WTC11 (cell line): Measurements from ENCODE around the gene PRPF31. TPM values are rescaled to one million over a fixed set of nuclear protein-coding genes. Genes with fewer than 3 reads are reported as not detected.

Experiments
- ATAC-seq: fragments of 200-7000 bp; cut with Tn5 transposase; 2 replicates; pipeline ENCODE4 v1.10.0; 2021; ENCODE audit warnings: mild to moderate bottlenecking, moderate library complexity
- CTCF ChIA-PET: fragments of 300-600 bp; sonication (Branson Sonifier 250); formaldehyde crosslinking; loops from one replicate; lab custom pipeline; 2021; ENCODE audit warnings: antibody characterized with exemption; lab: Charles Lee
- POLR2A ChIA-PET: fragments of 350-600 bp; sonication (Branson Sonifier 250); formaldehyde crosslinking; loops from one replicate; lab custom pipeline; 2021; ENCODE audit warnings: antibody characterized with exemption; lab: Charles Lee
- DNase-seq: peaks from one replicate; pipeline ENCODE4 v3.0.0; 2021; ENCODE audit warnings: low spot score
- H3K27ac Mint-ChIP-seq: 2 replicates; pipeline ENCODE4 v1.8.0; 2021; ENCODE audit warnings: mixed read lengths
- H3K27me3 Mint-ChIP-seq: 2 replicates; pipeline ENCODE4 v1.8.0; 2021; ENCODE audit warnings: low read depth, mild to moderate bottlenecking, moderate library complexity, mixed read lengths
- H3K36me3 Mint-ChIP-seq: 2 replicates; pipeline ENCODE4 v1.8.0; 2021; ENCODE audit warnings: mixed read lengths
- H3K4me1 Mint-ChIP-seq: 2 replicates; pipeline ENCODE4 v1.8.0; 2022; ENCODE audit warnings: mixed read lengths
- H3K4me3 Mint-ChIP-seq: 2 replicates; pipeline ENCODE4 v1.8.0; 2021; ENCODE audit warnings: mild to moderate bottlenecking, moderate library complexity, mixed read lengths
- H3K9me3 Mint-ChIP-seq: 2 replicates; pipeline ENCODE4 v1.8.0; 2021; ENCODE audit warnings: mixed read lengths
- ATF2 ChIP-seq: sonication (generic); formaldehyde crosslinking; IDR thresholded peaks from 2 replicates; pipeline ENCODE4 v1.8.1; 2022; ENCODE audit warnings: low read depth, missing genetic modification reagents, borderline replicate concordance
- ATF6 ChIP-seq: sonication (generic); formaldehyde crosslinking; IDR thresholded peaks from 2 replicates; pipeline ENCODE4 v1.8.1; 2023; ENCODE audit warnings: mild to moderate bottlenecking, missing genetic modification reagents
- CBFB ChIP-seq: sonication (generic); formaldehyde crosslinking; IDR thresholded peaks from 2 replicates; pipeline ENCODE4 v1.8.1; 2022; ENCODE audit warnings: mild to moderate bottlenecking, low read depth, missing genetic modification reagents
- CDX4 ChIP-seq: fragments of 250-450 bp; sonication (Bioruptor Pico); IDR thresholded peaks from 2 replicates; pipeline ENCODE4 v1.9.0; 2021; ENCODE audit warnings: moderate library complexity, mild to moderate bottlenecking, inconsistent platforms, borderline replicate concordance
- E2F1 ChIP-seq: sonication (generic); formaldehyde crosslinking; IDR thresholded peaks from 2 replicates; pipeline ENCODE4 v1.8.0; 2022; ENCODE audit warnings: mild to moderate bottlenecking, missing genetic modification reagents
- ETV6 ChIP-seq: sonication (generic); formaldehyde crosslinking; IDR thresholded peaks from 2 replicates; pipeline ENCODE4 v1.8.1; 2022; ENCODE audit warnings: mild to moderate bottlenecking, missing genetic modification reagents
- FOXK1 ChIP-seq: sonication (generic); formaldehyde crosslinking; IDR thresholded peaks from 2 replicates; pipeline ENCODE4 v1.8.0; 2022; ENCODE audit warnings: mild to moderate bottlenecking, moderate library complexity, missing genetic modification reagents
- FOXP1 ChIP-seq: sonication (generic); formaldehyde crosslinking; IDR thresholded peaks from 2 replicates; pipeline ENCODE4 v1.8.0; 2022; ENCODE audit warnings: missing genetic modification reagents, mild to moderate bottlenecking, moderate library complexity, borderline replicate concordance
- GRHL2 ChIP-seq: fragments of 250-450 bp; sonication (Bioruptor Pico); IDR thresholded peaks from 2 replicates; pipeline ENCODE4 v1.8.0; 2022; ENCODE audit warnings: mild to moderate bottlenecking, moderate library complexity; ENCODE audit not compliant: insufficient replicate concordance, severe bottlenecking
- JAZF1 ChIP-seq: fragments of 250-450 bp; sonication (Bioruptor Pico); IDR thresholded peaks from 2 replicates; pipeline ENCODE4 v1.9.0; 2021; ENCODE audit warnings: moderate library complexity, mild to moderate bottlenecking, inconsistent platforms
- NR1H2 ChIP-seq: sonication (generic); formaldehyde crosslinking; IDR thresholded peaks from 2 replicates; pipeline ENCODE4 v1.9.0; 2021; ENCODE audit warnings: mild to moderate bottlenecking, moderate library complexity, missing genetic modification reagents
- PREB ChIP-seq: sonication (generic); formaldehyde crosslinking; IDR thresholded peaks from 2 replicates; pipeline ENCODE4 v1.8.1; 2022; ENCODE audit warnings: mild to moderate bottlenecking, missing genetic modification reagents, moderate library complexity, borderline replicate concordance
- PRRX2 ChIP-seq: fragments of 250-450 bp; sonication (Bioruptor Pico); IDR thresholded peaks from 2 replicates; pipeline ENCODE4 v1.8.0; 2021; ENCODE audit warnings: mild to moderate bottlenecking
- TCF7 ChIP-seq: sonication (generic); formaldehyde crosslinking; IDR thresholded peaks from 2 replicates; pipeline ENCODE4 v1.8.0; 2022; ENCODE audit warnings: mild to moderate bottlenecking, low read depth, missing genetic modification reagents, moderate library complexity
- TEAD4 ChIP-seq: sonication (generic); formaldehyde crosslinking; IDR thresholded peaks from 2 replicates; pipeline ENCODE4 v1.8.0; 2022; ENCODE audit warnings: mild to moderate bottlenecking, missing genetic modification reagents
- USF2 ChIP-seq: sonication (generic); formaldehyde crosslinking; IDR thresholded peaks from 2 replicates; pipeline ENCODE4 v1.8.1; 2023; ENCODE audit warnings: mild to moderate bottlenecking, missing genetic modification reagents, moderate library complexity
- ZNF317 ChIP-seq: sonication (generic); formaldehyde crosslinking; IDR thresholded peaks from 2 replicates; pipeline ENCODE4 v1.8.1; 2023; ENCODE audit warnings: low read depth, mild to moderate bottlenecking, moderate library complexity, missing genetic modification reagents, borderline replicate concordance
- ZNF423 ChIP-seq: fragments of 250-450 bp; sonication (Bioruptor Pico); IDR thresholded peaks from 2 replicates; pipeline ENCODE4 v2.1.2; 2022; ENCODE audit warnings: mild to moderate bottlenecking, moderate library complexity
- ZSCAN18 ChIP-seq: fragments of 250-450 bp; sonication (Bioruptor Pico); IDR thresholded peaks from 2 replicates; pipeline ENCODE4 v2.1.2; 2022; ENCODE audit warnings: mild to moderate bottlenecking, moderate library complexity
- total RNA-seq: library from RNA; stranded (reverse); gene quantifications from 3 replicates; pipeline ENCODE4 v1.2.3, GENCODE V29; 2021

Gene PRPF31
- total RNA-seq, 1 experiment from 2014 or later, result 92.8 TPM

GRCh38 chr19:54123682-54124081 is 8.1 kb downstream of the PRPF31 start:
- CTCF ChIA-PET, result interaction anchor here (1.2 to 1.5 kb wide), 2 partner anchors 13 to 211 kb away, joined by 3 to 4 read pairs; partner anchors contain the start of gene CNOT3
- no peaks in the 10 kb centered on the region for H3K27me3 Mint-ChIP-seq
- H3K36me3 Mint-ChIP-seq, result peaks cover 62% of the 10 kb centered on the region

GRCh38 chr19:54124393-54124792 is 8.8 kb downstream of the PRPF31 start:
- no peak for ATAC-seq
- Mint-ChIP-seq H3K4me3 (no peak overlapping the region), H3K36me3 (peaks cover 60% of the 10 kb centered on the region), H3K27me3 (no peaks in the 10 kb centered on the region), H3K9me3 (no peaks in the 10 kb centered on the region), H3K4me1 (no peaks in the 10 kb centered on the region), H3K27ac (no peak overlapping the region)
- ChIA-PET CTCF (interaction anchor here (1.2 to 1.5 kb wide), 2 partner anchors 13 to 212 kb away, joined by 3 to 4 read pairs; partner anchors contain the start of gene CNOT3), POLR2A (no interaction called here)
- no peak for DNase-seq
- TF ChIP-seq TEAD4 (CRISPR knock-in tag) (no peak), ETV6 (CRISPR knock-in tag) (no peak), ATF2 (no peak), CDX4 (CRISPR knock-in tag) (no peak), ZNF317 (CRISPR knock-in tag) (no peak), ZNF423 (CRISPR knock-in tag) (no peak), FOXP1 (no peak), GRHL2 (CRISPR knock-in tag) (no peak), FOXK1 (no peak), TCF7 (CRISPR knock-in tag) (no peak), CBFB (no peak), PRRX2 (CRISPR knock-in tag) (no peak), USF2 (CRISPR knock-in tag) (no peak), E2F1 (CRISPR knock-in tag) (no peak), NR1H2 (CRISPR knock-in tag) (no peak)

More at GRCh38 chr19:54123682-54124081, 8.1 kb downstream of the PRPF31 start:
- Mint-ChIP-seq H3K9me3 (no peaks in the 10 kb centered on the region), H3K4me1 (no peaks in the 10 kb centered on the region), H3K27ac (no peak overlapping the region), H3K4me3 (no peak overlapping the region)
- TF ChIP-seq ZSCAN18 (CRISPR knock-in tag) (no peak), ATF6 (CRISPR knock-in tag) (no peak), JAZF1 (no peak), PREB (CRISPR knock-in tag) (no peak)
- DNase-seq (no peak), ATAC-seq (no peak)
- POLR2A ChIA-PET, result no interaction called here
